HG02884 (cell line): Measurements from ENCODE around the gene GSKIP.

Source experiments
- ATAC-seq: cut with Tn5 transposase; IDR thresholded peaks from one replicate; pipeline ENCODE4 v1.9.1; 2021; ENCODE audit warnings: mild to moderate bottlenecking, moderate library complexity; ENCODE audit not compliant: unreplicated experiment

Gene GSKIP

DNA sequence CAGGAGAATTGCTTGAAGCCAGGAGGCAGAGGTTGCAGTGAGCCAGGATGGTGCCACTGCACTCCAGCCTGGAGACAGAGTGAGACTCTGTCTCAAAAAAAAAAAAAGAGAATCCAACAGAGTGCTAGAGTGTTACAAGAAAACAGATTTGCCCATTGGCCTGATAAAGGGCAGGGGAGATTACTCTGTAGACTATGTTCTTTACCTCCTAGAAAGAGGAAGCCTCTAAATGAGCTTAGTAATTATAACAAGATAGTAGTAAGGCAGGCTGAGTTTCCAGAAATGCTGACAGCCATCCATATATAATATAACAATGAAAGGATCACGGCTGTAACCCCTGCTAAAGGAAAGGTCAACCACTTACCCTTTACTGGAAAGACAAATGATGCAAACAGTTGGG lies 53.0 kb downstream of the GSKIP start:
- no peak for ATAC-seq

DNA sequence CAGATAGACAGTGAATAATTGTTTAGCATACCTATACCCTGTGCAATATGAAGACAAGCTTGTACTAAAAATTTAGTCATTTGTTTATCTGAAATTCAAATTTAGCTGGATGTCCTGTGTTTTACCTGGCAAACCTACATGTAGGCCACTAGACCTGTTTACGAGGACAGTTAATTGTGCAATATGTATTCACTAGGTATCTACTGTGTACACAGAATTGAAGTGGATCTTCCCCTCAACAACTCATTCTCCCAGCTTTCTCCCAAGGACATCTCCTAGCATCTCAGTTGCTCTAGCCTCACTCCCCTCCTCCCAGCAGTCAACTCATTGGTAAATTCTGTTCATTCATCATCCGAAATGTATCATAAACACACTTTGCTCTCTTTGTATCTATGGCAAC lies 53.9 kb downstream of the GSKIP start:
- no peak for ATAC-seq

GRCh38 chr14:96418075-96418474 lies 54.7 kb downstream of the GSKIP start:
- no peak for ATAC-seq

GRCh38 chr14:96421236-96421635 lies 57.9 kb downstream of the GSKIP start:
- no peak for ATAC-seq

DNA sequence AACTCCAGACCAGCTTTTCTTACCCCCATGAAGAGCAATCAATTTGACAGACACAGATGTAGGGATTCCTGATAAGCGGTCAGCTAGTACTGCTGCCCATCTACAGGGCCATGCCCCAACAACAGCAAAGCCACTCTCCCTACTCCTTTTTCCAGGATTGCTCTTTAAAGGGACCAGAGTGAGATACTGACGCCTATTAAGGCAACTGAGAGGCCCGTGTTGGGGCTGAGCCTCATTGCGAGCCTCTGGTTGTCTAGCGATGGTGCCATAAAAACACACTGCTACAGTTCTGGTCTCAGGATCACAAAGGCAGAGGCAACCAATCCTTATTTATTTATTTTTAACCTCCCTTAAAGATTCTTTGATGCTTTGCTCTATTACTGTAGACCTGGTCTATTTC lies 59.7 kb downstream of the GSKIP start:
- no peak for ATAC-seq

GRCh38 chr14:96423446-96424108 lies 60.3 kb downstream of the GSKIP start:
- ATAC-seq = no peak

- ATAC-seq = peak; percentile 84
Measured at GRCh38 chr14:96424109-96424989, 61.0 kb downstream of the GSKIP start.

GRCh38 chr14:96434040-96434439 lies 70.7 kb downstream of the GSKIP start:
- no peak for ATAC-seq
